Endothelial cell (in vitro differentiated cells): ENCODE measurements around the gene ZC3H11A. TPM values are rescaled to one million over a fixed set of nuclear protein-coding genes. Genes with fewer than 3 reads are reported as not detected.

ENCODE experiments used
- DNase-seq: peaks from one replicate; pipeline ENCODE4 v3.0.0; 2021; ENCODE audit warnings: low spot score
- H3K27ac Mint-ChIP-seq: one replicate; pipeline ENCODE4 v1.8.0; 2021; ENCODE audit warnings: mixed read lengths, inconsistent platforms; ENCODE audit not compliant: unreplicated experiment
- H3K27me3 Mint-ChIP-seq: one replicate; pipeline ENCODE4 v1.8.0; 2021; ENCODE audit warnings: mild to moderate bottlenecking, moderate library complexity, mixed read lengths, inconsistent platforms; ENCODE audit not compliant: unreplicated experiment
- H3K36me3 Mint-ChIP-seq: one replicate; pipeline ENCODE4 v1.8.0; 2021; ENCODE audit warnings: mild to moderate bottlenecking, low read depth, mixed read lengths, inconsistent platforms; ENCODE audit not compliant: unreplicated experiment
- H3K4me1 Mint-ChIP-seq: one replicate; pipeline ENCODE4 v1.8.0; 2021; ENCODE audit warnings: mild to moderate bottlenecking, mixed read lengths, inconsistent platforms; ENCODE audit not compliant: unreplicated experiment
- H3K4me3 Mint-ChIP-seq: one replicate; pipeline ENCODE4 v1.8.0; 2021; ENCODE audit warnings: mild to moderate bottlenecking, mixed read lengths, inconsistent platforms; ENCODE audit not compliant: unreplicated experiment
- H3K9me3 Mint-ChIP-seq: one replicate; pipeline ENCODE4 v1.8.0; 2021; ENCODE audit warnings: mixed read lengths, inconsistent platforms; ENCODE audit not compliant: unreplicated experiment
- CTCF ChIP-seq: fragments of 200-600 bp; sonication (generic); IDR thresholded peaks from one replicate; pipeline ENCODE4 v1.5.0; 2021; ENCODE audit warnings: antibody characterized with exemption; ENCODE audit not compliant: unreplicated experiment
- total RNA-seq: library from RNA; stranded (reverse); fragmentation: NEBNext Ultra II Directional; extraction: Animal tissue kit (Norgen Biotek cat#: 25700); gene quantifications from one replicate; pipeline ENCODE4 v1.2.1, GENCODE V29; 2021; ENCODE audit not compliant: unreplicated experiment

Gene ZC3H11A
- total RNA-seq, 1 donor from 2014 or later, result 85.9 TPM

- H3K4me1 Mint-ChIP-seq, result peaks cover 34% of the 10 kb centered on the region
- no peak for DNase-seq
- H3K9me3 Mint-ChIP-seq, result no peaks in the 10 kb centered on the region
- H3K36me3 Mint-ChIP-seq, result peaks cover 24% of the 10 kb centered on the region
- TF ChIP-seq CTCF, result no peak
- peak overlapping the region; percentile 94 for H3K4me3 Mint-ChIP-seq
- H3K27me3 Mint-ChIP-seq, result peaks cover 9% of the 10 kb centered on the region
- H3K27ac Mint-ChIP-seq, result peak overlapping the region; percentile 98
These were observed 521 bp upstream of the ZC3H11A start for GRCh38 chr1:203794764-203795440.

GRCh38 chr1:203796236-203796605 lies 798 bp downstream of the ZC3H11A start:
- H3K4me3 Mint-ChIP-seq, result peak overlapping the region; percentile 100
- peak; percentile 25 for DNase-seq
- H3K36me3 Mint-ChIP-seq, result peaks cover 25% of the 10 kb centered on the region
- H3K27ac Mint-ChIP-seq, result peak overlapping the region; percentile 100
- peaks cover 37% of the 10 kb centered on the region for H3K4me1 Mint-ChIP-seq
- TF ChIP-seq CTCF, result no peak
- peaks cover 9% of the 10 kb centered on the region for H3K27me3 Mint-ChIP-seq
- H3K9me3 Mint-ChIP-seq, result no peaks in the 10 kb centered on the region

GRCh38 chr1:203797216-203797615 lies 1.8 kb downstream of the ZC3H11A start:
- DNase-seq, result no peak
- peak overlapping the region; percentile 100 for H3K27ac Mint-ChIP-seq
- H3K9me3 Mint-ChIP-seq, result no peaks in the 10 kb centered on the region
- H3K4me1 Mint-ChIP-seq, result peaks cover 37% of the 10 kb centered on the region
- no peak for TF ChIP-seq CTCF
- peaks cover 25% of the 10 kb centered on the region for H3K36me3 Mint-ChIP-seq
- peak overlapping the region; percentile 100 for H3K4me3 Mint-ChIP-seq
- peaks cover 9% of the 10 kb centered on the region for H3K27me3 Mint-ChIP-seq

- peaks cover 25% of the 10 kb centered on the region for H3K36me3 Mint-ChIP-seq
- no peak overlapping the region for H3K4me3 Mint-ChIP-seq
- H3K4me1 Mint-ChIP-seq, result peaks cover 37% of the 10 kb centered on the region
These were observed 2.7 kb downstream of the ZC3H11A start for GRCh38 chr1:203797948-203798655.

More at GRCh38 chr1:203797948-203798655, 2.7 kb downstream of the ZC3H11A start:
- no peak for TF ChIP-seq CTCF
- no peaks in the 10 kb centered on the region for H3K9me3 Mint-ChIP-seq
- no peak for DNase-seq
- peaks cover 9% of the 10 kb centered on the region for H3K27me3 Mint-ChIP-seq
- no peak overlapping the region for H3K27ac Mint-ChIP-seq
